ENCODE results near the gene SNRNP27. TPM values are rescaled to one million over a fixed set of nuclear protein-coding genes. Genes with fewer than 3 reads are reported as not detected.

The SNRNP27 gene, protein sequence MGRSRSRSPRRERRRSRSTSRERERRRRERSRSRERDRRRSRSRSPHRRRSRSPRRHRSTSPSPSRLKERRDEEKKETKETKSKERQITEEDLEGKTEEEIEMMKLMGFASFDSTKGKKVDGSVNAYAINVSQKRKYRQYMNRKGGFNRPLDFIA
- total RNA-seq: 42.6 TPM
- 33.6 TPM for polyA plus RNA-seq (ENCODE audit: insufficient read depth, low read depth, low replicate concordance)
- long read RNA-seq, donor 1, transcript SNRNP27-201 (6 exons, 1,802 nt): major isoform, 20 of 38 reads
- long read RNA-seq, donor 1, partial matches to known transcripts: 18 of 38 reads
- long read RNA-seq, donor 1, other reads (novel, unspliced or antisense): 0 of 38 reads
- long read RNA-seq, donor 2, transcript SNRNP27-201 (6 exons, 1,802 nt): major isoform, 20 of 27 reads
- long read RNA-seq, donor 2, partial matches to known transcripts: 6 of 27 reads
- long read RNA-seq, donor 2, other reads (novel, unspliced or antisense): 0 of 27 reads
- long read RNA-seq, donor 3, transcript SNRNP27-201 (6 exons, 1,802 nt): major isoform, 29 of 58 reads
- long read RNA-seq, donor 3, partial matches to known transcripts: 27 of 58 reads
- long read RNA-seq, donor 3, other reads (novel, unspliced or antisense): 0 of 58 reads
- long read RNA-seq, donor 4, transcript SNRNP27-201 (6 exons, 1,802 nt): major isoform, 23 of 25 reads
- long read RNA-seq, donor 4, partial matches to known transcripts: 0 of 25 reads
- long read RNA-seq, donor 4, other reads (novel, unspliced or antisense): 0 of 25 reads
- long read RNA-seq, donor 5, partial matches to known transcripts: 0 of 4 reads
- long read RNA-seq, donor 5, other reads (novel, unspliced or antisense): 0 of 4 reads
- long read RNA-seq, donor 6, transcript SNRNP27-201 (6 exons, 1,802 nt): major isoform, 44 of 62 reads
- long read RNA-seq, donor 6, partial matches to known transcripts: 16 of 62 reads
- long read RNA-seq, donor 6, other reads (novel, unspliced or antisense): 0 of 62 reads
- long read RNA-seq, donor 7, transcript SNRNP27-201 (6 exons, 1,802 nt): major isoform, 14 of 17 reads
- long read RNA-seq, donor 7, partial matches to known transcripts: 2 of 17 reads
- long read RNA-seq, donor 7, other reads (novel, unspliced or antisense): 0 of 17 reads
- long read RNA-seq, donor 8, transcript SNRNP27-201 (6 exons, 1,802 nt): major isoform, 23 of 30 reads
- long read RNA-seq, donor 8, partial matches to known transcripts: 6 of 30 reads
- long read RNA-seq, donor 8, other reads (novel, unspliced or antisense): 0 of 30 reads
- long read RNA-seq, donor 9, transcript SNRNP27-201 (6 exons, 1,802 nt): major isoform, 11 of 12 reads
- long read RNA-seq, donor 9, partial matches to known transcripts: 0 of 12 reads
- long read RNA-seq, donor 9, other reads (novel, unspliced or antisense): 0 of 12 reads
- long read RNA-seq, donor 10, transcript SNRNP27-201 (6 exons, 1,802 nt): major isoform, 16 of 17 reads
- long read RNA-seq, donor 10, partial matches to known transcripts: 0 of 17 reads
- long read RNA-seq, donor 10, other reads (novel, unspliced or antisense): 0 of 17 reads

GRCh38 chr2:69893684-69894551 lies at the start of gene SNRNP27:
TSS of gene SNRNP27 (plus strand) at chr2:69893956. CDS start at chr2:69893985, 29 bp downstream.
- no peaks in the 10 kb centered on the region for H3K27me3 ChIP-seq (ENCODE audit: control insufficient read depth, insufficient read depth, low read length)
- peak within 1 kb of the TSS; percentile 43 to 68 for H3K27ac ChIP-seq (ENCODE audit: low read depth in 2 of 2, low read length in 2 of 2)
- H3K4me3 ChIP-seq (ENCODE audit: low read length in 3 of 3): peak within 1 kb of the TSS; percentile 81 to 99 (median 95)
- peaks cover 0 to 5% (median 2%) of the 10 kb centered on the region in 3 donors for H3K4me1 ChIP-seq (ENCODE audit: control insufficient read depth in 2 of 3, insufficient read depth in 2 of 3, low read depth in 1 of 3, low read length in 3 of 3)
- FAIRE-seq (no peak), DNase-seq (peak; percentile 84 to 93 (median 91))
- intact Hi-C loops (cut with DNase I): no loop called here
- no peaks in the 10 kb centered on the region for H3K9me3 ChIP-seq (ENCODE audit: control insufficient read depth in 2 of 3, insufficient read depth in 1 of 3, low read length in 3 of 3)
- TF ChIP-seq, protein P1, sequence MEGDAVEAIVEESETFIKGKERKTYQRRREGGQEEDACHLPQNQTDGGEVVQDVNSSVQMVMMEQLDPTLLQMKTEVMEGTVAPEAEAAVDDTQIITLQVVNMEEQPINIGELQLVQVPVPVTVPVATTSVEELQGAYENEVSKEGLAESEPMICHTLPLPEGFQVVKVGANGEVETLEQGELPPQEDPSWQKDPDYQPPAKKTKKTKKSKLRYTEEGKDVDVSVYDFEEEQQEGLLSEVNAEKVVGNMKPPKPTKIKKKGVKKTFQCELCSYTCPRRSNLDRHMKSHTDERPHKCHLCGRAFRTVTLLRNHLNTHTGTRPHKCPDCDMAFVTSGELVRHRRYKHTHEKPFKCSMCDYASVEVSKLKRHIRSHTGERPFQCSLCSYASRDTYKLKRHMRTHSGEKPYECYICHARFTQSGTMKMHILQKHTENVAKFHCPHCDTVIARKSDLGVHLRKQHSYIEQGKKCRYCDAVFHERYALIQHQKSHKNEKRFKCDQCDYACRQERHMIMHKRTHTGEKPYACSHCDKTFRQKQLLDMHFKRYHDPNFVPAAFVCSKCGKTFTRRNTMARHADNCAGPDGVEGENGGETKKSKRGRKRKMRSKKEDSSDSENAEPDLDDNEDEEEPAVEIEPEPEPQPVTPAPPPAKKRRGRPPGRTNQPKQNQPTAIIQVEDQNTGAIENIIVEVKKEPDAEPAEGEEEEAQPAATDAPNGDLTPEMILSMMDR (IDR thresholded peaks at IDR 0.05; ENCODE audit: borderline replicate concordance, extremely low read depth, insufficient read depth): no peak
- H3K36me3 ChIP-seq (ENCODE audit: control insufficient read depth in 2 of 3, insufficient read depth in 3 of 3, low read length in 3 of 3): peaks cover 0 to 16% (median 7%) of the 10 kb centered on the region in 3 donors
- H3K9ac ChIP-seq (ENCODE audit: low read length in 3 of 3): peak within 1 kb of the TSS; percentile 81 to 98 (median 93)

DNA sequence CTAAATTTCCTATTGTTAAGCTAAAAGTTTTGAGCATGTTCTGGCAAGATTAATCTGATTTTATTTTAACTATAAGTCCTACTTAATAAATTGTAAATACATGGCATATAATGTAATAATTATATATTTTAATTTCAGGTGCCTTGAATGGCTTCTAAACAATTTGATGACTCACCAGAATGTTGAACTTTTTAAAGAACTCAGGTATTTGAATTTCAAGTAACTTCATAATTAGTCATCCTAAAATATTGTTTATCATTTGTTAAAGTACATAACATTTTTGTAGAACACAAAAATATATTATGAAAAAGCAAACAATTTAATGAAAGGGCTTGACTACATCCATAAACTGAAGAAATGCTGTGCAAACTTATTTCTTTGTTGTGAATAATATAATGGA lies 49.8 kb upstream of the SNRNP27 start:
- H3K27me3 ChIP-seq (ENCODE audit: control insufficient read depth, insufficient read depth, low read length): no peaks in the 10 kb centered on the region
- H3K27ac ChIP-seq (ENCODE audit: low read depth in 2 of 2, low read length in 2 of 2): no peak overlapping the region
- DNase-seq (no peak), FAIRE-seq (no peak)
- TF ChIP-seq, protein P1 (IDR thresholded peaks at IDR 0.05; ENCODE audit: borderline replicate concordance, extremely low read depth, insufficient read depth): no peak
- H3K9ac ChIP-seq (ENCODE audit: low read length in 3 of 3): no peak overlapping the region
- peaks cover 6 to 21% (median 8%) of the 10 kb centered on the region in 3 donors for H3K36me3 ChIP-seq (ENCODE audit: control insufficient read depth in 2 of 3, insufficient read depth in 3 of 3, low read length in 3 of 3)
- no peaks in the 10 kb centered on the region for H3K9me3 ChIP-seq (ENCODE audit: control insufficient read depth in 2 of 3, insufficient read depth in 1 of 3, low read length in 3 of 3)
- H3K4me1 ChIP-seq (ENCODE audit: control insufficient read depth in 2 of 3, insufficient read depth in 2 of 3, low read depth in 1 of 3, low read length in 3 of 3): no peaks in the 10 kb centered on the region
- intact Hi-C loops (cut with DNase I): no loop called here
- H3K4me3 ChIP-seq (ENCODE audit: low read length in 3 of 3): no peak overlapping the region

Measured in kidney (tissue), 22 donors.